ENCODE results near the gene AGAP5. TPM values are rescaled to one million over a fixed set of nuclear protein-coding genes. Genes with fewer than 3 reads are reported as not detected.

Gene AGAP5
- total and polyA plus RNA-seq, 9 of the 15 experiments (the other 6 are each of a cell fraction or from before 2014, with no cell fraction given) = 0.32 to 7.5 (median 5.3) TPM

GRCh38 chr10:73653701-73654100 is 44.2 kb downstream of the AGAP5 start (continued):
- peak; percentile 66 for TF ChIP-seq BRD9 (IDR thresholded peaks at IDR 0.05; ENCODE audit: low read depth, partially characterized antibody)
- no peak for TF ChIP-seq SRSF7 (optimal IDR thresholded peaks at IDR 0.05; ENCODE audit: low read depth, low read length)
- TF ChIP-seq TEAD4 (IDR thresholded peaks at IDR 0.05; ENCODE audit: low read length) = 0 out of 2 replicates have a peak, but pooled peaks have one; percentile 17
- no peak for TF ChIP-seq TEAD4 (CRISPR knock-in tag; IDR thresholded peaks at IDR 0.05; ENCODE audit: borderline replicate concordance)
- TF ChIP-seq, protein P1, sequence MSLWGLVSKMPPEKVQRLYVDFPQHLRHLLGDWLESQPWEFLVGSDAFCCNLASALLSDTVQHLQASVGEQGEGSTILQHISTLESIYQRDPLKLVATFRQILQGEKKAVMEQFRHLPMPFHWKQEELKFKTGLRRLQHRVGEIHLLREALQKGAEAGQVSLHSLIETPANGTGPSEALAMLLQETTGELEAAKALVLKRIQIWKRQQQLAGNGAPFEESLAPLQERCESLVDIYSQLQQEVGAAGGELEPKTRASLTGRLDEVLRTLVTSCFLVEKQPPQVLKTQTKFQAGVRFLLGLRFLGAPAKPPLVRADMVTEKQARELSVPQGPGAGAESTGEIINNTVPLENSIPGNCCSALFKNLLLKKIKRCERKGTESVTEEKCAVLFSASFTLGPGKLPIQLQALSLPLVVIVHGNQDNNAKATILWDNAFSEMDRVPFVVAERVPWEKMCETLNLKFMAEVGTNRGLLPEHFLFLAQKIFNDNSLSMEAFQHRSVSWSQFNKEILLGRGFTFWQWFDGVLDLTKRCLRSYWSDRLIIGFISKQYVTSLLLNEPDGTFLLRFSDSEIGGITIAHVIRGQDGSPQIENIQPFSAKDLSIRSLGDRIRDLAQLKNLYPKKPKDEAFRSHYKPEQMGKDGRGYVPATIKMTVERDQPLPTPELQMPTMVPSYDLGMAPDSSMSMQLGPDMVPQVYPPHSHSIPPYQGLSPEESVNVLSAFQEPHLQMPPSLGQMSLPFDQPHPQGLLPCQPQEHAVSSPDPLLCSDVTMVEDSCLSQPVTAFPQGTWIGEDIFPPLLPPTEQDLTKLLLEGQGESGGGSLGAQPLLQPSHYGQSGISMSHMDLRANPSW (CRISPR knock-in tag; IDR thresholded peaks at IDR 0.05) = 0 out of 2 replicates have a peak, but pooled peaks have one; percentile 50
- TF ChIP-seq, protein P2, sequence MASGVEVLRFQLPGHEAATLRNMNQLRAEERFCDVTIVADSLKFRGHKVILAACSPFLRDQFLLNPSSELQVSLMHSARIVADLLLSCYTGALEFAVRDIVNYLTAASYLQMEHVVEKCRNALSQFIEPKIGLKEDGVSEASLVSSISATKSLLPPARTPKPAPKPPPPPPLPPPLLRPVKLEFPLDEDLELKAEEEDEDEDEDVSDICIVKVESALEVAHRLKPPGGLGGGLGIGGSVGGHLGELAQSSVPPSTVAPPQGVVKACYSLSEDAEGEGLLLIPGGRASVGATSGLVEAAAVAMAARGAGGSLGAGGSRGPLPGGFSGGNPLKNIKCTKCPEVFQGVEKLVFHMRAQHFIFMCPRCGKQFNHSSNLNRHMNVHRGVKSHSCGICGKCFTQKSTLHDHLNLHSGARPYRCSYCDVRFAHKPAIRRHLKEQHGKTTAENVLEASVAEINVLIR (CRISPR knock-in tag; IDR thresholded peaks at IDR 0.05) = no peak
- peak; percentile 19; the same call in 1 of the 2 replicates for TF ChIP-seq BCOR (IDR thresholded peaks at IDR 0.05)
- TF ChIP-seq HDGF (IDR thresholded peaks at IDR 0.05) = 0 out of 2 replicates have a peak, but pooled peaks have one; percentile 63
- TF ChIP-seq, protein P3, sequence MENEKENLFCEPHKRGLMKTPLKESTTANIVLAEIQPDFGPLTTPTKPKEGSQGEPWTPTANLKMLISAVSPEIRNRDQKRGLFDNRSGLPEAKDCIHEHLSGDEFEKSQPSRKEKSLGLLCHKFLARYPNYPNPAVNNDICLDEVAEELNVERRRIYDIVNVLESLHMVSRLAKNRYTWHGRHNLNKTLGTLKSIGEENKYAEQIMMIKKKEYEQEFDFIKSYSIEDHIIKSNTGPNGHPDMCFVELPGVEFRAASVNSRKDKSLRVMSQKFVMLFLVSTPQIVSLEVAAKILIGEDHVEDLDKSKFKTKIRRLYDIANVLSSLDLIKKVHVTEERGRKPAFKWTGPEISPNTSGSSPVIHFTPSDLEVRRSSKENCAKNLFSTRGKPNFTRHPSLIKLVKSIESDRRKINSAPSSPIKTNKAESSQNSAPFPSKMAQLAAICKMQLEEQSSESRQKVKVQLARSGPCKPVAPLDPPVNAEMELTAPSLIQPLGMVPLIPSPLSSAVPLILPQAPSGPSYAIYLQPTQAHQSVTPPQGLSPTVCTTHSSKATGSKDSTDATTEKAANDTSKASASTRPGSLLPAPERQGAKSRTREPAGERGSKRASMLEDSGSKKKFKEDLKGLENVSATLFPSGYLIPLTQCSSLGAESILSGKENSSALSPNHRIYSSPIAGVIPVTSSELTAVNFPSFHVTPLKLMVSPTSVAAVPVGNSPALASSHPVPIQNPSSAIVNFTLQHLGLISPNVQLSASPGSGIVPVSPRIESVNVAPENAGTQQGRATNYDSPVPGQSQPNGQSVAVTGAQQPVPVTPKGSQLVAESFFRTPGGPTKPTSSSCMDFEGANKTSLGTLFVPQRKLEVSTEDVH (IDR thresholded peaks at IDR 0.05; ENCODE audit: low read depth, partially characterized antibody) = no peak
- 0 out of 2 replicates have a peak, but pooled peaks have one; percentile 18 for TF ChIP-seq ZNF263 (CRISPR knock-in tag; IDR thresholded peaks at IDR 0.05; ENCODE audit: borderline replicate concordance)
- TF ChIP-seq TGIF2 (CRISPR knock-in tag; IDR thresholded peaks at IDR 0.05) = no peak
- no peak for TF ChIP-seq ZNF444 (CRISPR knock-in tag; IDR thresholded peaks at IDR 0.05)
- no peak for TF ChIP-seq ZNF644 (tag; IDR thresholded peaks at IDR 0.05; ENCODE audit: low read depth)
- TF ChIP-seq, protein P4, sequence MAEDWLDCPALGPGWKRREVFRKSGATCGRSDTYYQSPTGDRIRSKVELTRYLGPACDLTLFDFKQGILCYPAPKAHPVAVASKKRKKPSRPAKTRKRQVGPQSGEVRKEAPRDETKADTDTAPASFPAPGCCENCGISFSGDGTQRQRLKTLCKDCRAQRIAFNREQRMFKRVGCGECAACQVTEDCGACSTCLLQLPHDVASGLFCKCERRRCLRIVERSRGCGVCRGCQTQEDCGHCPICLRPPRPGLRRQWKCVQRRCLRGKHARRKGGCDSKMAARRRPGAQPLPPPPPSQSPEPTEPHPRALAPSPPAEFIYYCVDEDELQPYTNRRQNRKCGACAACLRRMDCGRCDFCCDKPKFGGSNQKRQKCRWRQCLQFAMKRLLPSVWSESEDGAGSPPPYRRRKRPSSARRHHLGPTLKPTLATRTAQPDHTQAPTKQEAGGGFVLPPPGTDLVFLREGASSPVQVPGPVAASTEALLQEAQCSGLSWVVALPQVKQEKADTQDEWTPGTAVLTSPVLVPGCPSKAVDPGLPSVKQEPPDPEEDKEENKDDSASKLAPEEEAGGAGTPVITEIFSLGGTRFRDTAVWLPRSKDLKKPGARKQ (CRISPR knock-in tag; IDR thresholded peaks at IDR 0.05) = no peak
- TF ChIP-seq, protein P5, sequence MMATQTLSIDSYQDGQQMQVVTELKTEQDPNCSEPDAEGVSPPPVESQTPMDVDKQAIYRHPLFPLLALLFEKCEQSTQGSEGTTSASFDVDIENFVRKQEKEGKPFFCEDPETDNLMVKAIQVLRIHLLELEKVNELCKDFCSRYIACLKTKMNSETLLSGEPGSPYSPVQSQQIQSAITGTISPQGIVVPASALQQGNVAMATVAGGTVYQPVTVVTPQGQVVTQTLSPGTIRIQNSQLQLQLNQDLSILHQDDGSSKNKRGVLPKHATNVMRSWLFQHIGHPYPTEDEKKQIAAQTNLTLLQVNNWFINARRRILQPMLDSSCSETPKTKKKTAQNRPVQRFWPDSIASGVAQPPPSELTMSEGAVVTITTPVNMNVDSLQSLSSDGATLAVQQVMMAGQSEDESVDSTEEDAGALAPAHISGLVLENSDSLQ (IDR thresholded peaks at IDR 0.05) = peak; percentile 93
- TF ChIP-seq ZNF436 (CRISPR knock-in tag; IDR thresholded peaks at IDR 0.05) = no peak
- TF ChIP-seq SMAD4 (CRISPR knock-in tag; conservative IDR thresholded peaks at IDR 0.05) = no peak
- TF ChIP-seq FOSL1 (tag; conservative IDR thresholded peaks at IDR 0.05) = no peak
- no peak for TF ChIP-seq DLX4 (CRISPR knock-in tag; IDR thresholded peaks at IDR 0.05)
- TF ChIP-seq LARP7 (IDR thresholded peaks at IDR 0.05) = peak; percentile 53; the same call in 1 of the 2 replicates
